ENCODE results near the gene DHRS2. TPM values are rescaled to one million over a fixed set of nuclear protein-coding genes. Genes with fewer than 3 reads are reported as not detected.
"Not testable (repeated sequence)": the region's sequence is repeated elsewhere in the genome, so short reads cannot be mapped to it uniquely, and the experiment has no call there.

The DHRS2 gene
- total RNA-seq, 1 donor from 2014 or later, result not detected

DNA sequence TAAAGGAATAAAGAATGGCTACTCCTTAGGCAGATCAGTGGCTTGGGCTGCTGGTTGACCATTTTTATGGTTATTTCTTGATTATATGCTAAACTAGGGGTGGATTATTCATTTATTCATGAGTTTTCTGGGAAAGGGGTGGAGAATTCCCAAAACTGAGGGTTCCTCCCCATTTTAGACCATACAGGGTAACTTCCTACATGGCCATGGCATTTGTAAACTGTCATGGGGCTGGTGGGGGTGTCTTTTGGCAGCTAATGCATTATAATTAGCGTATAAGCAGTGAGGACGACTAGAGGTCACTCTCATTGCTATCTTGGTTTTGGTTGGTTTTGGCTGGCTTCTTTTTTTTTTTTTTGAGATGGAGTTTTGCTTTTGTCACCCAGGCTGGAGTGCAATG lies 32.0 kb upstream of the DHRS2 start:
- Histone ChIP-seq H3K27me3 (no peaks in the 10 kb centered on the region), H3K4me1 (no peaks in the 10 kb centered on the region), H3K27ac (no peak overlapping the region), H3K36me3 (no peaks in the 10 kb centered on the region), H3K9me3 (no peaks in the 10 kb centered on the region), H3K4me3 (no peak overlapping the region)
- no peak for TF ChIP-seq CTCF (IDR thresholded peaks at IDR 0.05)
- no peak for DNase-seq (ENCODE audit: low spot score in 2 of 2)
- intact Hi-C loops (cut with DNase I), result no loop called here

- no peak for DNase-seq (ENCODE audit: low spot score in 2 of 2)
- Histone ChIP-seq H3K27me3 (no peaks in the 10 kb centered on the region), H3K4me1 (no peaks in the 10 kb centered on the region), H3K9me3 (no peaks in the 10 kb centered on the region), H3K4me3 (no peak overlapping the region), H3K27ac (no peak overlapping the region), H3K36me3 (no peaks in the 10 kb centered on the region)
- no peak for TF ChIP-seq CTCF (IDR thresholded peaks at IDR 0.05)
- intact Hi-C loops (cut with DNase I), result no loop called here
Observed at GRCh38 chr14:23604675-23605170, 31.4 kb upstream of the DHRS2 start.

DNA sequence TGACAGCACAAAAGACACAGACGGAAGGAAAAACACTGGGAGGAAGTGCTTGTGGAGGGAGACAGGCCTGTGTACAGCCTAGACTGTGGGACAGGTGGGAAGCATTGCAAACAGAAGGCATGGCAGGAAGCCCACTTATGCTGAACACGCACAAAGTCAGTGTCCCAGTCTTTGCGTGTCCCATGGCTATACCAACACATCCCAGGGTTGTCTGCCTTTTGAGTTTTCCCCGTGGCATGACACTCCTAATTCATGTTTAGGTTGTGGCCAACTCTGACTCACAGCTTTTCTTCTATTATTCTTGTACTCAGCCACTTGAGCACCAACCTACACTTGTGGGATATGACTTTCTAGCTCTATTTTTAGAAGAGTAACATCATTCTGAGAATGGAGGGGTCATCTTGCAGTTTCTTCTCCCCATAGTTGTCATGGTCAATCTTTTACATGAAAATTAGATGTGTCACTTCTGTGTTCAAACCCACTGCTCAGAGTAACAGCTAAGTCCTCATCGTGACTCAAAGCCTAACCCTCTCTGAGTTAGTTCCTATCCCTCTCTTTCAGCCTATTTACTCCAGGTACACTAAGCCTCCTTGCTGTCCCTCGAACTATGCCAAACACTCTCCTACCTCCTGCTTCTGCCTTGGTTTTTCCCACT lies 30.1 kb upstream of the DHRS2 start:
- no peak overlapping the region for H3K27ac ChIP-seq
- H3K27me3 ChIP-seq, result no peaks in the 10 kb centered on the region
- no peaks in the 10 kb centered on the region for H3K9me3 ChIP-seq
- no peaks in the 10 kb centered on the region for H3K4me1 ChIP-seq
- no peak for TF ChIP-seq CTCF (IDR thresholded peaks at IDR 0.05)
- no peak overlapping the region for H3K4me3 ChIP-seq
- H3K36me3 ChIP-seq, result no peaks in the 10 kb centered on the region
- no peak for DNase-seq (ENCODE audit: low spot score in 2 of 2)
- intact Hi-C loops (cut with DNase I), result no loop called here

GRCh38 chr14:23608454-23608853 lies 27.7 kb upstream of the DHRS2 start:
- H3K4me3 ChIP-seq, result no peak overlapping the region
- no peak overlapping the region for H3K27ac ChIP-seq
- DNase-seq (ENCODE audit: low spot score in 2 of 2), result no peak
- no peaks in the 10 kb centered on the region for H3K27me3 ChIP-seq
- H3K9me3 ChIP-seq, result no peaks in the 10 kb centered on the region
- TF ChIP-seq CTCF (IDR thresholded peaks at IDR 0.05), result no peak
- intact Hi-C loops (cut with DNase I), result no loop called here
- no peaks in the 10 kb centered on the region for H3K36me3 ChIP-seq
- H3K4me1 ChIP-seq, result no peaks in the 10 kb centered on the region

DNA sequence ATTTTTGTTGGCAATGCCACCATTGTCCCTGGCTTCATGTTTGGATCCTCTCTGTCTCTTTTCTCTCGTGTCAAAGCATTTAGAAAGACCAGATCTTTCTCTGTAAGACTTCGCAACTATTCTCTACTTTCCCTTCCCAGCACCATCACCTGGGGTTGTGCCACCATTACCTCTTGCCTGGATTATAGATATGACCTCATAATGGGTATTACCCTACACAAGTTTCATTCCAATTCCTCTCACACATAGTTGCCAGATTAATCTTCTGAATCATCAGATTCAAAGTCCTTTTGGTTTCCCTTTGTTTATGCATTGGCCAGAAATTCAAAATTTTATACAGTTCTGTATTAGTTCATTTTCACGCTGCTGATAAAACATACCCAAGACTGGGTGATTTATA lies 27.2 kb upstream of the DHRS2 start:
- H3K4me1 ChIP-seq, result no peaks in the 10 kb centered on the region
- TF ChIP-seq CTCF (IDR thresholded peaks at IDR 0.05), result no peak
- H3K9me3 ChIP-seq, result no peaks in the 10 kb centered on the region
- H3K4me3 ChIP-seq, result no peak overlapping the region
- H3K27ac ChIP-seq, result no peak overlapping the region
- intact Hi-C loops (cut with DNase I), result no loop called here
- DNase-seq (ENCODE audit: low spot score in 2 of 2), result no peak
- H3K27me3 ChIP-seq, result no peaks in the 10 kb centered on the region
- no peaks in the 10 kb centered on the region for H3K36me3 ChIP-seq

- intact Hi-C loops (cut with DNase I); H3K9me3 ChIP-seq; H3K4me3 ChIP-seq; H3K27ac ChIP-seq; DNase-seq (ENCODE audit: low spot score in 2 of 2); H3K36me3 ChIP-seq; H3K27me3 ChIP-seq; H3K4me1 ChIP-seq: not testable (repeated sequence)
Observed at GRCh38 chr14:23609411-23610089, 26.6 kb upstream of the DHRS2 start.
